Ovary (tissue), 9 donors: ENCODE data around the gene PRDM16. TPM values are rescaled to one million over a fixed set of nuclear protein-coding genes. Genes with fewer than 3 reads are reported as not detected.
A peak's percentile ranks its signal among the peaks of the same experiment; 100 is the strongest.

Experiments
- DNase-seq, 5 donors: peaks; one replicate each; pipeline ENCODE4 v3.0.0-alpha.2; 2019 to 2020
- H3K27ac ChIP-seq, 2 donors: fragments of 200-600 bp; one replicate each; pipeline versions ENCODE4 v1.5.1 to v1.8.0; 2019 to 2022
- H3K27me3 ChIP-seq: fragments of 200-600 bp; one replicate; pipeline ENCODE4 v1.8.0; 2022
- H3K36me3 ChIP-seq: fragments of 200-600 bp; sonication (generic); one replicate; pipeline ENCODE4 v1.5.1; 2019
- H3K4me1 ChIP-seq: one replicate; pipeline ENCODE4 v1.8.1; 2013; ENCODE audit warnings: mild to moderate bottlenecking, moderate library complexity; ENCODE audit not compliant: insufficient read depth
- H3K4me3 ChIP-seq: fragments of 200-600 bp; sonication (generic); one replicate; pipeline ENCODE4 v1.5.1; 2017
- H3K9me3 ChIP-seq, 2 donors: fragments of 200-600 bp in 1 of 2; sonication (generic) in 1 of 2; one replicate each; pipeline versions ENCODE4 v1.5.1 to v1.8.1; 2013 to 2019; ENCODE audit warnings: mild to moderate bottlenecking in 1 of 2, moderate library complexity in 1 of 2
- CTCF ChIP-seq, 3 donors: fragments of 450-650 bp in 2 of 3; fragments of 200-600 bp in 1 of 3; IDR thresholded peaks; one replicate each; pipeline versions ENCODE4 v1.5.1 to v1.8.0; 2016 to 2022; ENCODE audit warnings: antibody characterized with exemption in 3 of 3, mild to moderate bottlenecking in 1 of 3
- EP300 ChIP-seq: sonication (generic); formaldehyde crosslinking; IDR thresholded peaks from one replicate; pipeline ENCODE4 v1.6.1; 2017; ENCODE audit warnings: antibody characterized with exemption
- POLR2A ChIP-seq: fragments of 450-650 bp; IDR thresholded peaks from one replicate; pipeline ENCODE4 v1.6.1; 2017; ENCODE audit warnings: antibody characterized with exemption, mild to moderate bottlenecking, moderate library complexity
- WGBS, 3 donors: extraction: QIAGEN DNeasy Blood & Tissue Kit in 1 of 3; methylation state at CpG; one replicate each; pipeline versions ENCODE4 v1.1.5 to v1.1.7; 2013 to 2017; 5-methylcytosine and 5-hydroxymethylcytosine counted together
- intact Hi-C, 4 donors: fragments of 100-400 bp; cut with DNase I; formaldehyde crosslinking; loops; one replicate each; pipeline versions ENCODE4 v1.11.0 to v1.15.1; 2022 to 2023
- polyA plus RNA-seq, 2 donors: library from polyadenylated mRNA; stranded (reverse); fragments of 200-250 nt in 1 of 2; fragments of 350-450 nt in 1 of 2; fragmentation: Illumina TruSeq in 1 of 2; extraction: RNeasy Lipid Tissue Mini Kit (QIAGEN cat#74804) in 1 of 2; gene quantifications; one replicate each; pipeline ENCODE4 v1.2.3, GENCODE V29; 2013 to 2014
- total RNA-seq, 7 donors: library from RNA; depleted of rRNA in 2 of 7; stranded (reverse); fragments of >200 nt in 2 of 7; fragmentation: NEBNext Ultra II Directional in 3 of 7; extraction: Animal tissue kit (Norgen Biotek cat#: 25700) in 3 of 7; gene quantifications; one replicate each; pipeline versions ENCODE4 v1.1.0 to v1.2.4, GENCODE V29; 2016 to 2023
- donor health status: DM: no; HTN: no; CAD: no; lungs with moderate emphysema.
- donor health status: DM: no; HTN: no; CAD: no.
- donor health status: Bipolar disorder and iron deficiency.
- donor health status: DM: yes; HTN: yes; CAD: no.
- donor health status: DM: no; HTN: no; CAD: no.
- donor health status: DM: yes; HTN: yes; CAD: no.

Gene PRDM16
- total and polyA plus RNA-seq, 9 donors: 1.1 to 17.3 (median 3.9) TPM

- Histone ChIP-seq H3K27me3 (no peaks in the 10 kb centered on the region), H3K9me3 (no peaks in the 10 kb centered on the region), H3K4me1 (peaks cover 11% of the 10 kb centered on the region), H3K36me3 (no peaks in the 10 kb centered on the region), H3K27ac (no peak overlapping the region), H3K4me3 (no peak overlapping the region)
- TF ChIP-seq POLR2A (no peak), CTCF (IDR thresholded peaks at IDR 0.05) (no peak), EP300 (no peak)
- WGBS, 3 donors: 74 to 77% (median 74%) methylated on average over 32 of the region's 32 CpGs
- intact Hi-C loops: no loop called here
- peak in 1 of 5 donors; percentile 9 for DNase-seq
Observed at GRCh38 chr1:3037281-3038040, 31.5 kb upstream of the PRDM16 start.

- TF ChIP-seq EP300: no peak
- TF ChIP-seq CTCF (IDR thresholded peaks at IDR 0.05): no peak
- no peak for TF ChIP-seq POLR2A
- WGBS, 3 donors: 33 to 45% (median 38%) methylated on average over 11 of the region's 11 CpGs
- Histone ChIP-seq H3K4me3 (no peak overlapping the region), H3K9me3 (no peaks in the 10 kb centered on the region), H3K4me1 (peaks cover 11% of the 10 kb centered on the region), H3K27ac (no peak overlapping the region), H3K36me3 (no peaks in the 10 kb centered on the region), H3K27me3 (no peaks in the 10 kb centered on the region)
- DNase-seq: peak in 1 of 5 donors; percentile 9
- intact Hi-C loops: no loop called here
Observed at GRCh38 chr1:3038113-3038551, 30.9 kb upstream of the PRDM16 start.

- intact Hi-C loops: no loop called here
- Histone ChIP-seq H3K4me3 (no peak overlapping the region), H3K4me1 (peaks cover 11% of the 10 kb centered on the region), H3K27ac (no peak overlapping the region), H3K36me3 (no peaks in the 10 kb centered on the region), H3K9me3 (no peaks in the 10 kb centered on the region), H3K27me3 (no peaks in the 10 kb centered on the region)
- WGBS, 3 donors: 23 to 46% (median 31%) methylated on average over 19 of the region's 19 CpGs
- peak in 1 of 5 donors; percentile 21 for DNase-seq
- TF ChIP-seq CTCF (IDR thresholded peaks at IDR 0.05) (no peak), POLR2A (no peak), EP300 (no peak)
Observed at GRCh38 chr1:3038571-3039181, 30.3 kb upstream of the PRDM16 start.

- peak in 1 of 5 donors; percentile 5 for DNase-seq
- H3K36me3 ChIP-seq: no peaks in the 10 kb centered on the region
- peaks cover 11% of the 10 kb centered on the region for H3K4me1 ChIP-seq
- 74 to 84% (median 79%) methylated on average over 7 of the region's 7 CpGs for WGBS, 3 donors
- intact Hi-C loops: no loop called here
- H3K9me3 ChIP-seq: no peaks in the 10 kb centered on the region
- no peak overlapping the region for H3K4me3 ChIP-seq
- H3K27ac ChIP-seq: no peak overlapping the region
- TF ChIP-seq EP300: no peak
- TF ChIP-seq POLR2A: no peak
- no peak for TF ChIP-seq CTCF (IDR thresholded peaks at IDR 0.05)
- no peaks in the 10 kb centered on the region for H3K27me3 ChIP-seq
Observed at GRCh38 chr1:3040004-3040403, 29.0 kb upstream of the PRDM16 start.
